GF-D8 (cell line): Measurements from ENCODE around the gene C9.
"Not testable (repeated sequence)": the region's sequence is repeated elsewhere in the genome, so short reads cannot be mapped to it uniquely, and the experiment has no call there.

Experiments used
- DNase-seq: peaks from one replicate; lab custom pipeline; 2025; lab: John Stamatoyannopoulos, UW

Gene C9

DNA sequence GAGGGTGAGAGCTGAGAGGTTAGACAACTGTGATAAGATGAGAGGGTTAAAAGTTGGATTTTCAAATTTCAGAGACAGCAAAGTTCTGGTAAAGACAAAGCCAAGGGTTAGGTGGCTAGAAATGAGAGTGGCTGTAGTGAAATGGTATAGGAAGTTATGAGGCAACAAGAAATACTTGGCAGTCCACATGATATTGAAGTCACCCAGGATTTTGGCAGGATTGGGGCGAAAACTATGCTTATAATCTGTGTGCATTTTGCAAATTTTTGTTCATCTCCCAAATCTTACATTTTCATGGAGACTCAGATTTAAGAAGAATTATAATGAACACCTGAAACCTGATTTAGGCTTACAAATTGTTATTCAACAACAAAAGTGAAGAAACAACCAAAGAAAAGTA is 35.6 kb downstream of the C9 start:
- DNase-seq: no peak

DNA sequence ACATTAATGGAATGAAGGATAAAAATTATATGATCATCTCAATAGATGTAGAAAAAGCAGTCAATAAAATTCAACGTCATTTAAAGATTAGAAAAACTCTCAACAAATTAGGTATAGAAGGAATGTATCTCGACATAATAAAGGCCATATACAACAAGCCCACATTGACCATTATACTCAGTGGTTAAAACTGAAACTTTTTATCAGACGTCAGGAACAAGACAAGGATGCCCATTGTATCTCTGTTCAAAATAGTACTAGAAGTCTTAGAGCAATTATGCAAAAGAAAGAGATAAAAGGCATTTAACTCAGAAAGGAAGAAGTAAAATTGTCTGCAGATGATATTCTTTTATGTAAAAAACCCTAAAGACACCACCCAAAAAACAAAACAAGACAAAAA is 40.8 kb downstream of the C9 start:
- no peak for DNase-seq

DNA sequence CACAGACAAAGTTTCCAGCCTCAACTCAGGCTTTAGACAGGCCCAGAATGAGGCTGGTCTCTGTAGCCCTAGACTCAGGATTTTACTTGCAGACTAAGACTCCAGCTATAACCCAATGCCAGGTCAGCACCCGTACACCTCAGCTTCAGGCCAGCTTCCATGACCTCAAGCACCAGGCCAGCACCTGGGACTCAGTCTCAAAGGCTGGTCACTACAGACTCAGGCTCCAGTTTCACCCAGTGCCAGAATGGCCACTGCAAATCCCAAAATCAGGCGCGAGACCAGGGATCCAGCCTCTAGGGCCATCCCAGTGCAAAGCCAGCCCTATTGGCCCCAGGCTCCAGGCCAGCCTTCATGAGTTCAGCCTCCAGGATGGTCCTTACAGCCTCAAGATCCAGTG is 44.9 kb downstream of the C9 start:
- no peak for DNase-seq

DNA sequence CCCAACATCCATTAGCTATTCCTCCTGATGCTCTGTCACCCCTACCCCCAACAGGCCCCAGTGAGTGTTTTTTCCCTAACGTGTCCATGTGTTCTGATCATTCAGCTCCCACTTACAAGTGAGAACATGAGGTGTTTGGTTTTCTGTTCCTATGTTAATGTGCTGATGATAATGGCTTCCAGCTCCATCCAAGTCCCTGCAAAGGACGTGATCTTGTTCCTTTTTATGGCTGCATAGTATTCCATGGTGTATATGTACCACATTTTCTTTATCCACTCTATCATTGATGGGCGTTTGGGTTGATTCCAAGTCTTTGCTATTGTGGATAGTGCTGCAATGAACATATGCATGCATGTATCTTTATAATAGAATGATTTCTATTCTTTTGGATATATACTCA is 47.8 kb downstream of the C9 start:
- not testable (repeated sequence) for DNase-seq

DNA sequence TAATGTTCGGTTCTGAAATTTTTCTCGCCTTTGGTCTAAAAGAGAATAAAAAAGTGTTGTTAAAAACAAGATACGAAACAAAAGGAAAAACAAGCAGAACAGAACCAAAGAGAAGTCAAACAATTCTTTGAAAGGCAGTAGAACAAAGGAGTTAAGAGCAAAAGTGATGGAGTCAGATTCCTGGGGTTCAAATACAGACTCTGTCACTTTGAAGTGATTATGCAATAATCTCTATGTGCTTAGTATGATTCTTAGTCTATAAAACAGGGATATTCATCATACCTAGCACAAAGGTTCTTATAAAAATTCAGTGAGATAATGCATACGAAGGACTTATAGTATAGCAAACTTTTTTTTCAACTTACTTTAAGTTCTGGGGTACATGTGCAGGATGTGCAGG is 48.3 kb downstream of the C9 start:
- no peak for DNase-seq

DNA sequence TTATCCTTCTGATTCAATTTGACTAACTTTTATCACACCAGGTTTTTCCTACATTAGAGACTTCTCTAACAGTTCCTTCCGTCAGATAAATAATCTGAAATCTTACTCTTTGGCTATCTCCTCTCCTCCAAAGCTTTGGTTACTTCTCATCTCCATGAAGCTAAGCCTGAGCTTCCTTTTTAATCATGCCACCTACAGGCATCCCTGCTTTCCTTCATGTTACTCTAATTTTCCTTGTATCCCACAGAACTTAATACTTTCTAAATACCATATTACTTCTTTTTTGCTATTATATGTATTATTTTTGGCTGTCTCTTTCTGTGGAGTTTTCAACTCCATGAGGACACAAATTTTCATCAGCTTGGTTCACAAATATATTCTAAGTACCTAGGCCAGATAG is 49.7 kb downstream of the C9 start:
- DNase-seq: no peak

DNA sequence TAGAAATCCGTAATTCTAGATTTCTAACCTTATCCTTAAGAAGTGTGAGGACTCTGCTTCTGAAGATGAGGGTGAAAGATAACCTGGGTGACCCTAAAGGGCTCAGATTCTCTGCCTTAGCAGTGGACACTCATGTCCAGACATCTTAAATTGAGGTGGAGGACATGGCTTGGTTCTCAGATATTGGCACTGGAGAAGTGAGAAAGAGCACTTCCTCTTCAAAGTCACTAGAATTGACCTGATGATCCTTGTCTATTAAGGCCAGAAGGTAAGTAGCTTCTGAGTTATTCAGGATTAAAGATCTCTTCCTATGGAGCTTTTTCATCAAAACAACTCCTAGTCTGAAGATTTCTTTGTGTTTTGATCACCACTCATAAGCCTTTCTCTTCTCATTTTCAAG is 54.8 kb downstream of the C9 start:
- no peak for DNase-seq

DNA sequence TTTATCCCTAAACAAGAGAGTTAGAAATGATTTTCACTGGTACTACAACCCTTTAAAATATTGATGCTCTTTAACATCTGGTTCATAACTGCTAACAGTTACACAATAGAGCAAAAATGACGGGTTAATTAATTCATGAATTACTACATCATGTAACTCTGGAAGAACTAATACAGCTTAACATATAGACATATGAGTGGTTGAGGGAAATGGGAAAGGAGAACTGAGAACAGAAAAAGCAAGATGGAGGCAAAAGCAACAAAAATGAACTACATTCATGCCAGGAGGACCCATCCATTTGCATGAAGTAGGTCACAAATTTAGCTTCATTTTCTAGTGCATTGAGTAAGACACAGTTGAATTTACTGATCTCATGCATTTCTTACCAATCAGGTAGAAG is 61.8 kb downstream of the C9 start:
- DNase-seq: no peak

DNA sequence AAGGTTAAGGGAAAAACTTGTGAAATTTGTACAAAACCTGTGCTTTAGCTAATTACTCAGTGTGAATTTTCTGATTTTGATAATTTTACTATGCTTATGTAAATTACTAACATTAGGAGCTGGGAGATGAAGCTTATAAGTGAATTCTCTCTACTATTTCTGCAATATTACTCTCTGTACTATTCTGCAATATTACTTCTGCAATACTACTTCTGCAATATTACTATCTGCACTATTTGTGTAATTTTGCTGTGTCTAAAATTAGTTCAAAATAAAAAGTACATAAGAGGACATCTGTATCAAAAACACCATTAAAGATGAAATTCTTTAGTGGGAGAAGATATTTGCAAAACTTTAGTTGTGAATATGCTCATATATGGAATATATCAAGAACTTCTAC is 62.9 kb downstream of the C9 start:
- DNase-seq: no peak

DNA sequence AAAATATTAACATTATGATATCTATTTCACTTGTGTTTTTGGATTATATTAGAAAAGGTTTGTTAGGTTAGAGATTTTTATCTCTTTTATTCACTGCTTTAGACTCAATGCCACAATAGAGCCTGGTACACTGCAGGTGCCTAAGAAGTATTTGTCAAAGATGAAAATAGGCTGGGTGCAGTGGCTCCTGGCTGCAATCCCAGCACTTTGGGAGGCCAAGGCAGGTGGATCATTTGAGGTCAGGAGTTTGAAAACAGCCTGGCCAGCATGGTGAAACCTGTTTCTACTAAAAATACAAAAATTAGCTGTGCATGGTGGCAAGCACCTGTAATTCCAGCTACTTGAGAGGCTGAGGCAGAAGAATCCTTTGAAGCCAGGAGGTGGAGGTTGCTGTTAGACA is 64.3 kb downstream of the C9 start:
- no peak for DNase-seq

DNA sequence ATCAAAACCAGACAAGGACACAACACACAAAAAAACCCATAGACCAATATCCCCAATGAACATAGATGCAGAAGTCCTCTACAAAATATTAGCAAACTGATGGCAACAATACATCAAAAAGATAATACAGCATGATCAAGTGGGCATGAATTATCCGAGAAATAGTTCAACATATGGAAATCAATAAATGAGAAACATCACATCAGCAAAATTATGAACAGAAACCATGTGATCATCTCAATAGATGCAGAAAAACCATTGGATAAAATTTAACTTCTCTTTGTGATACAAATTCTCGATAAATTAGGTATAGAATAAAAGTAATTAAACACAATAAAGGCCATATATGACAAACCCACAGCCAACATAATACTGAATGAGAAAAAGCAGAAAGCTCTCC is 69.6 kb downstream of the C9 start:
- no peak for DNase-seq

DNA sequence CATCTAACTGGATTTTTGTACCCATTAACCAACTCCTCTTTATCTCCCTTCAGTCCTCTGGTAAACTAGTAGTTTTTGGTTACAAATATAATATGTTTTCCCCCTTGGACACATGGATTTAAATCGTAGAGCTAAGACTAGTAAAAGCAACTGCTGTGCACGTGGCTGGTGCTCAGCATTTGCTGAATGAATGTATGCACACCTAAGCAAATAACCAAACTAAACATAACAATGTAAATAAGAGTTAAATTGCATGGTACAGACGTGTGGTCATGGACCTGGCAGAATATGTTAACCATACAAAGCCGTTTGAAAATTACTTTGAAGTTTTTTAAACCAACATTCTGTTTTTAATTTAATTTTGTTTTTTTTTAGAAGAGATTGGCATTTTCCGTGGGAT is 79.7 kb downstream of the C9 start:
- DNase-seq: no peak

DNA sequence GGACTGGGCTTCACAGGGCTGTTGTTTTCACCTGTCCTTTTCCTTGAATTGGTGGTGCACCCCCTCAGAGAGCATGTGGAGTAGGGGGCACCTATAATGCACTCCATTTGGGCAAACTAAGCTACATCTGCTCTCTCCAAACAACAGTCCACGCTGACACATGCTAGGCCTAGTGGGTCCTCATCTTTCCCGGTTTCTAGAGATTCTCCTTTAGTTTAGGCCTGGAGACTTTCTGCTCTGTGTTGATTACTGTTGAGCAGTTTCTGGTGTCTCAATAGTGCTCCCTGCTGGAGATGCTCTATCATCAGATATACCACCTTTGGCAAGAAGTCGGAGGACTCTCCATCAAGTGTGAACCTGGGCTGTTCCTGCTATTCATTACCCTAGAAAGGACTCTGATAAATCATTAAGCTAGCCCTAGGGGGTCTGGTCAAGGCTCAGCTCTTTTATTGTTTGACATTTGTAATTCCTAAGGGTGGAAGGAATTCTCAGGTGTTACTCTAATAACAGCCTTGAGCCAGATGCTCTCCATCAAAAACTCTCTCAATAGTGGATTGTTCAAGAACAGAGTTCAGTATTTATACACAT is 81.0 kb downstream of the C9 start:
- peak; percentile 68 for DNase-seq

DNA sequence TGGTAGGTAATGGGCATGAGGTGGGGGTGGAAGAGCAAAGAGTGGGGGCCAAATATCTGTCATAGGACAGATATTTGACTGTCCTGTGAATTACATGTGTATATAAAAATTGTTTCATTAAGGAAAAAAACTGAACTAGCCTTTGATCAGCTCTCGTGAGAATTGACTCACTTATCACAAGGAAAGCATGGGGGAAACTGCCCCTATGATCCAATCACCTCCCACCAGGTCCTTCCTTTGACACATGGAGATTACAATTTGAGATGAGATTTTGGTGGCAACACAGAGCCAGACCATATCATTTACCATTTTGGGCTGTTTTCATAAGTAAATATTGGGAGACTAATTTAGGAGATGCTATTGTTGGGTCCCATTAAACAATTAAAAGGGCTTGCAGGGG is 81.7 kb downstream of the C9 start:
- no peak for DNase-seq

DNA sequence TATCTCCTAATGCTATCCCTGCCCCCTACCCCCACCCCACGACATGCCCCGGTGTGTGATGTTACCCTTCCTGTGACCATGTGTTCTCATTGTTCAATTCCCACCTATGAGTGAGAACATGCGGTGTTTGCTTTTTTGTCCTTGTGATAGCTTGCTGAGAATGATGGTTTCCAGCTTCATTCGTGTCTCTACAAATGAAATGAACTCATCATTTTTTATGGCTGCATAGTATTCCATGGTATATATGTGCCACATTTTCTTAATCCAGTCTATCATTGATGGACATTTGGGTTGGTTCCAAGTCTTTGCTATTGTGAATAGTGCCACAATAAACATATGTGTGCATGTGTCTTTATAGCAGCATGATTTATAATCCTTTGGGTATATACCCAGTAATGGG is 88.4 kb downstream of the C9 start:
- DNase-seq: not testable (repeated sequence)

DNA sequence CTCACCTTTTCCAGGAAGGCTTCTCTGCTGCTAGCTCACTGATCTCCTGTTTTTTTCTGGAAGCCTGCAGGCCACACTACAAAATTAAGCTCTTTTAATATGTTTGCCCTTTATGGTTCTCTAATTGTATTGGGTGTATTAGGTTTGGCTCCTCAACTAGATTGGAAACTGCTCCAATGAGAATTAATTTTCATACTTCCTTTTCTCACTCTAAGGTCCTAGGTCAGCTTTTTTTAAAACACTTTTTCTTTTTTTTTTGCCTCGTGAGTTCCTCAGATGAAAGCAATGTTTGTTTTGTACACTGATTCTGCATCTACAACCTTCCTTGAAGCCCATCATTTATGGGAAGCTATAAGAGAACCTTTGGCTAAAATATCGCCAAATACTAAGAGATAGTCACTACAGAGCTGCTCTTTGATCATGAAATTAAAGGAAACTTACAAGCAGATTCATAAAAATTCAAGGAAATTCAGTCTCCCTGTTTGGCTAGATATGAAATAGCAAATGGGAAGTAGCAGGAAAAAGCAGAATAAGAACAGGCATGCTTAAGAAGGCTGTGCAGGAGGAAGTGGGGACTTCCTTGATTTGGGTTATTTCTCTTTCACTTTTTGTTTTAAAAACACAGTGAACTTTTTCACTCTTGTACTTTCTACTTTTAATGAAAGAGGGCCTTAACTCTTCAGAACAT is 89.8 kb downstream of the C9 start:
- peak; percentile 61 for DNase-seq

DNA sequence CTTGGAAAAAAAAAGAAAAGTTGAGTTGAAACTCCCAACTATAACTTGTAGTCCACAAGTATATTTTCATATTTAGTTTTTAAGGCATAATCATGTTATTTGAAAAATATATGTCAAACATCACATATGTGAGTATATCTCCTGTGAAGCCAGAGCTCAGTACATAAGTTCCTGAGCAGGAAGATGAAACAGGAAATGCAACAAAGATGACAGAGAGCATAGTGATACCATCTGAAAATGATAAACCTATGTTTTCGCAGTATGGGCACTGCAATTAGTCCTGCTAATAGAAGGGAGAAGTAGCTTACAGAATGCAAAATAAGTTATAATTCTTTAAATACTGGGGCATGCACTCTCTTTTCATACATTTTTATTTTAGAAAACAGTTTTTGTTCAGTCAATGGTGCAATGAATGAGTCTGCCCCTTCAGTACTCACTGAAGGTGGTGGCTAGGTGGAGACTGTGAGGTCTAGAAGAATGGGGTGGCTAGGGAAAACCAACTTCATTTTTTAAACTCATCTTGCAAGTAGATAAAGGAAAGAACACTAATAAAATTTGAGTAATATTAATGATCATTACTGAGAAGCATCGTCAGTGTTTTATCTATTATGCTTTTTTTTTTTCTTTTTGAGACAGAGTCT is 90.9 kb downstream of the C9 start:
- peak; percentile 54 for DNase-seq

DNA sequence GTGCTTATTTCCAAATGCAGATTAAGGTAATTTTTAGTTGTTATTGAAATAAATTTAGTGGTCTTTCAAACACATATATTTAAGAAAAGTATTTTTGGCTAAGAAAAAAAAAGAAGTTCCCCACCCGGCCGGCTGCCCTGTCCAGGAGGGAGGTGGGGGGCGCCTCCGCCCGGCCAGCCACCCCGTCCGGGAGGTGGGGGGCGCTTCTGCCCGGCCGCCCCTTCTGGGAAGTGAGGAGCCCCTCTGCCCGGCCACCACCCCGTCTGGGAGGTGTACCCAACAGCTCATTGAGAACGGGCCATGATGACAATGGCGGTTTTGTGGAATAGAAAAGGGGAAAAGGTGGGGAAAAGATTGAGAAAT is 91.4 kb downstream of the C9 start:
- DNase-seq: not testable (repeated sequence)

DNA sequence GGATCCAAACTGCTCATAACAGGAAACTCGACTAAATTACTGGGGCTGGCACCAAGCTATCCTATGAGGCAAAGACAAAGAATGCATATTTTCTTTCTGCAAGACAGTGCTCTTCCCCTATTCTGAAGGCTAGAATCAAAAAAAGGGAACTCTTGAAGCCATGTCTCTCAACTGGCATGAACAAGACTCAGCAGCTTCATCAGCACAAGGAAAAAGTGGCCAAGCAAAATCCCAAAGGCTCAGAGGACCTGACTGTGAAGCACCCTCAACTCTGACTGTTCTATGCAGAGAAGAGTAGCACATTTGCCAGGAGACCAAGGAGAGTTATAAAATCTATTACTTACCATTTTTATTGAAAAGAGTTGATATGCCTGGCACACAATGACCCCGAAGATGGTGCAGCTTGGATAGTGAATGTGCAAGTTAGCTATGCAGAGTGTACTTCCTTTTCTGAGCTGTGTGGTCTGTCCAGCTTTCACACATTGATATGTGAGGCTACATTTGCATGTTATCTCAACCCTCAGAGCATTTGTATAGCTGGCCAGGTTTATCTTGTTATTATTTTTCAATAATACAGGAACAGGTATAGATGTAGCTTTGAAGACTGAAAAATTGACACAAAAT is 94.0 kb downstream of the C9 start:
- DNase-seq: peak; percentile 74

DNA sequence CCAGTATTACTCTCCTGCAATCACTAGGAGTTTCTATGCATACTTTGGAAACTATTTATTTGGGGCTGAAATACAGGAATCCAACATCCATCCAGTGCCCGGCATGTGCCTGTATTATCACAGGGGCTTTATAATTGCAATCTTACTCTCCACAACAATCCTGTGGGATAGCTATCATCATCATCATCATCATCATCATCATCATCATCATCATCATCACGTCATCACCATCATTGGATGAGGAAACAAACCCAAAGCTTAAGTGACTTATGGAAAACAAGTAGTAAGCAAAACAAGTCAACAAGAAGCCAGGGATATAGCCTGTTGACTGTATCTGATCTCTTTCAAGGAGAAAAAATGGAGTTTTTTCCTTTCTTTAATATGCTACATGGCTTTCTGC is 97.1 kb downstream of the C9 start:
- DNase-seq: no peak

DNA sequence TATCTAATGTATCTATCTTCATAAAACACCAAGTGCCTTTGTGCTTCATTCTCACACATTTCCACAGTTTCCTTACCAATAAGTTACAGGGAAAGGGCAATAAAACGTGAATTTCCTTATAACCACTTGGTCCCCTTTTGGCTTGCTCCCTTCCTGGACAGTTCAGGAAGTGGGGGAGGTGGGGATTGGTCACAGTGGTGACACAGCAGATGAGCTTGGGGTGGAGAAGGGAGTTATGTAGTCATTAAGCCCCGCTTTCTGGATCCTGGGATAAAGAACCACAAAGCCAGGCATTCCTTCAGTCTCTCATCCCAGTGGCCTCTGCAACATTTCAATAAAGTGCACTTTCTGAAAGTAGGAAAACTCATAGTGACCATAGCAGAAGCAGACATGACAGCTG is 97.9 kb downstream of the C9 start:
- DNase-seq: peak; percentile 15

DNA sequence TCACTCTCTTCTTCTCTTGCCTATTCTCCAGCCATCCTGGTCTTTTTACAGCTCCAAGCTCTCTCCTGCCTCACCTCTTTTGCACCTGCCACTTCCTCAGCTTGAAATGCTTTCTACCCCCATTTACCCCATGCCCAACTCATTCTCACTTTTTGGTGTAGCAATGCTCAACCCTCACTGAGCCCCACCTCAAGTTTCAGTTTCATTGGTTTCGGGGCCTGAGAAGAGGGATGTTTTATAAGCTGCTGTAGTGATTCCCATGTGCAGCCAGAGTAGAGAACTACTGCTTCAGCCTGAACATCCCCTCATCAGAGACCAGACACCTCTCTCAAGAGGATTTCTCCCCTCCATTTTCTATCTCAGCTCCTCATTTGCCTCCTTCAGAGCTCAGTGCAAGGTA is 99.8 kb downstream of the C9 start:
- no peak for DNase-seq

DNA sequence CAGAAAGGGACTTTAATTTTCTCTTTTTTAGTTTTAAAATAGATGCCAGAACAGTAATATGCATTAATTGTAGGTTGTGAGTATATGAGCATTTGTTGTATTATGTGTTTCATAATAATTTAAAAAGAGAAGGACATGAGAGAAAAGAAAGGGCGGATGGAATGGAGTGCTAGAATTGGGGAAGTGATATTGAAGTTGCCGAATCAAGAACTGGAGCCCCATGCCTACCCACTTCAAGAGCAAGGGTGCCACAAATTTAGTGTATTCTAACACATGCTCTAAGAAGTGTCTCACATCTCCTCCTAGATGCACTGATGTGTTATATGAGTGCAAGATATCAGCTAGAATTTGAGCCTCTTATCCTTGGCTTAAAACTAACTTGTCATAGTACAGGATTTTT is 101.3 kb downstream of the C9 start:
- no peak for DNase-seq

DNA sequence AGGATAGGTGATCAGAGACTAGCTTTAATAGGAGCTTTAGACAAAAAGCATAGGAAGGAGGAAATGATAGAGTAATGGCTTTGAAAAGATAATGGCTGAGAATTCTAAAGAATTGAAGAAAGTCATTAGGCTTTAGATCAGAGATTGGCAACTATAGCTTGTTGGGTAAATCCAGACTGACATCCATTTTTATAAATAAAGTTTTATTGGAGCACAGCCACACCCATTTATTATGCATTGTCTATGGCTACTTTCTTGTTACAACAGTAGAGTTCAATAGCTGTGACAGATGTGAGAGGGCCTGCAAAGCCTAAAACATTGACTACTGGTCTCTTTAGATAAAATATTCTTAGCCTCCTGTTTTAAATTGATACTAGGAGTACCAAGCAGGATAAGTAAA is 104.2 kb downstream of the C9 start:
- DNase-seq: no peak
